OCI-LY7 (cell line): ENCODE data around the gene LYPD5. TPM values are rescaled to one million over a fixed set of nuclear protein-coding genes. Genes with fewer than 3 reads are reported as not detected.

Experiments
- BruUV-seq: library from RNA; stranded (reverse); fragments of 400-500 nt; replicated peaks from 2 replicates; lab custom pipeline; 2021; lab: Mats Ljungman, UMichigan
- CTCF ChIA-PET: fragments of 300-600 bp; sonication (Branson Sonifier 250); formaldehyde crosslinking; loops from one replicate; lab custom pipeline; 2022; ENCODE audit warnings: antibody characterized with exemption; ENCODE audit not compliant: unreplicated experiment; lab: Charles Lee
- POLR2A ChIA-PET: fragments of 300-600 bp; sonication (Branson Sonifier 250); formaldehyde crosslinking; loops from one replicate; lab custom pipeline; 2022; ENCODE audit warnings: antibody characterized with exemption; lab: Charles Lee
- DNase-seq: peaks from one replicate; pipeline ENCODE4 v3.0.0-alpha.2; 2015; ENCODE audit warnings: low spot score
- H2AFZ ChIP-seq: fragments of 200-600 bp; sonication (generic), shearing (Covaris generic); 2 replicates; pipeline ENCODE4 v1.6.1; 2014; ENCODE audit warnings: mild to moderate bottlenecking, antibody characterized with exemption, low read length, moderate library complexity
- H3K27ac ChIP-seq: fragments of 200-600 bp; sonication (generic); 2 replicates; pipeline ENCODE4 v1.5.1; 2014; ENCODE audit warnings: mixed run types, low read depth, mild to moderate bottlenecking, moderate library complexity, low read length, inconsistent platforms; ENCODE audit not compliant: poor library complexity, severe bottlenecking
- H3K36me3 ChIP-seq: fragments of 200-600 bp; sonication (generic); 2 replicates; pipeline ENCODE4 v1.6.1; 2014; ENCODE audit warnings: mild to moderate bottlenecking, antibody characterized with exemption, low read length, moderate library complexity, mixed read lengths; ENCODE audit not compliant: insufficient read depth
- H3K4me1 ChIP-seq: fragments of 200-600 bp; sonication (generic); 2 replicates; pipeline ENCODE4 v1.5.1; 2014; ENCODE audit warnings: mild to moderate bottlenecking, low read length; ENCODE audit not compliant: insufficient read depth, poor library complexity, severe bottlenecking
- H3K4me2 ChIP-seq: fragments of 200-600 bp; sonication (generic); 2 replicates; pipeline ENCODE4 v1.6.1; 2014; ENCODE audit warnings: mild to moderate bottlenecking, low read length
- H3K4me3 ChIP-seq: fragments of 200-600 bp; sonication (generic); 2 replicates; pipeline ENCODE4 v1.5.1; 2014; ENCODE audit warnings: mild to moderate bottlenecking, low read depth, low read length; ENCODE audit not compliant: poor library complexity, severe bottlenecking
- H3K79me2 ChIP-seq: fragments of 200-600 bp; sonication (generic); 2 replicates; pipeline ENCODE4 v1.6.1; 2016; ENCODE audit warnings: low read depth, mild to moderate bottlenecking, low read length, moderate library complexity, mixed read lengths; ENCODE audit not compliant: insufficient read depth
- H3K9me2 ChIP-seq: fragments of 200-600 bp; sonication (generic); 2 replicates; pipeline ENCODE4 v1.6.1; 2016; ENCODE audit warnings: mild to moderate bottlenecking, low read length, mixed read lengths; ENCODE audit not compliant: insufficient read depth
- H3K9me3 ChIP-seq: fragments of 200-600 bp; sonication (generic); 2 replicates; pipeline ENCODE4 v1.6.1; 2014; ENCODE audit warnings: mild to moderate bottlenecking, mixed run types, low read length, mixed read lengths
- H4K20me1 ChIP-seq: fragments of 200-600 bp; sonication (generic); 2 replicates; pipeline ENCODE4 v1.6.1; 2014; ENCODE audit warnings: mild to moderate bottlenecking, antibody characterized with exemption, low read length, moderate library complexity, mixed read lengths; ENCODE audit not compliant: insufficient read depth
- CTCF ChIP-seq: fragments of 200-600 bp; sonication (generic); conservative IDR thresholded peaks from 2 replicates; pipeline ENCODE4 v1.5.1; 2014; ENCODE audit warnings: mild to moderate bottlenecking, antibody characterized with exemption, low read length, moderate library complexity, mixed read lengths
- EZH2phosphoT487 ChIP-seq: fragments of 200-600 bp; sonication (generic); IDR thresholded peaks from 2 replicates; pipeline ENCODE4 v1.6.1; 2018; ENCODE audit warnings: low read depth, borderline replicate concordance, mild to moderate bottlenecking, mixed run types, antibody characterized with exemption, low read length, moderate library complexity, mixed read lengths
- intact Hi-C: fragments of 100-400 bp; cut with micrococcal nuclease; formaldehyde crosslinking; loops from one replicate; pipeline ENCODE4 v1.10.0; 2022; ENCODE audit not compliant: unreplicated experiment
- total RNA-seq, 2 experiments: library from RNA; depleted of rRNA in 1 of 2; stranded (reverse); fragments of >200 nt in 1 of 2; shearing (Covaris generic) in 1 of 2; gene quantifications; 2 replicates each; pipeline ENCODE4 v1.2.3, GENCODE V29; 2014 to 2022

LYPD5 gene
- total RNA-seq, 2 experiments from 2014 or later, result not detected

GRCh38 chr19:43814663-43815352 lies 12.6 kb upstream of the LYPD5 start:
- DNase-seq, result no peak
- no peaks in the 10 kb centered on the region for H3K79me2 ChIP-seq
- H3K4me3 ChIP-seq, result no peak overlapping the region
- POLR2A ChIA-PET, result no interaction called here
- no peak for TF ChIP-seq EZH2phosphoT487
- no peak for TF ChIP-seq CTCF
- CTCF ChIA-PET, result no interaction called here
- no peaks in the 10 kb centered on the region for H3K4me1 ChIP-seq
- no peak overlapping the region for H3K4me2 ChIP-seq
- BruUV-seq, result no TSS peak
- no peaks in the 10 kb centered on the region for H3K36me3 ChIP-seq
- H2AFZ ChIP-seq, result no peak overlapping the region
- H3K9me2 ChIP-seq, result no peaks in the 10 kb centered on the region
- intact Hi-C loops, result no loop called here
- no peaks in the 10 kb centered on the region for H4K20me1 ChIP-seq
- H3K9me3 ChIP-seq, result no peaks in the 10 kb centered on the region
- H3K27ac ChIP-seq, result no peak overlapping the region

GRCh38 chr19:43812688-43813087 lies 10.4 kb upstream of the LYPD5 start:
- intact Hi-C loops, result no loop called here
- H4K20me1 ChIP-seq, result no peaks in the 10 kb centered on the region
- no peak overlapping the region for H3K4me3 ChIP-seq
- no peaks in the 10 kb centered on the region for H3K9me3 ChIP-seq
- no peaks in the 10 kb centered on the region for H3K36me3 ChIP-seq
- no peaks in the 10 kb centered on the region for H3K9me2 ChIP-seq
- ChIA-PET POLR2A (no interaction called here), CTCF (no interaction called here)
- no peak overlapping the region for H3K27ac ChIP-seq
- no TSS peak for BruUV-seq
- no peak for TF ChIP-seq CTCF
- TF ChIP-seq EZH2phosphoT487, result no peak
- no peak overlapping the region for H2AFZ ChIP-seq
- no peak for DNase-seq
- H3K79me2 ChIP-seq, result no peaks in the 10 kb centered on the region
- peaks cover 3% of the 10 kb centered on the region for H3K4me1 ChIP-seq
- no peak overlapping the region for H3K4me2 ChIP-seq

DNA sequence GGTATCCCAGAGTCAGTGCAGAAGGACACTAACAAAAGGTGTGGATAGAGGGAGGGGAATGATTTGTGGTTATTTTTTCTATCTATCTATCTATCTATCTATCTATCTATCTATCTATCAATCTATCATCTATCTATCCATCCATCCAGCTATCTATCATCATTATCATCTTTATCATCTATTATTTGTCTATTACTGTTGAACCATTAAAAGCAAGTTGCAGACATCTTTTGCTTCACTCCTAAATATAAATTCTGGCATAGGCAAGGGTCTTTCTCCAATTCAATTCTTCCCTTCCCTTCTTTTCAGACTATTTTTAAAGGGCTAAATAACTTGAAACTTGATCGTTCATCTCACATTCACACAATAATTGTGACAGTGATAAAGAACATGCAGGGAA lies 10.0 kb upstream of the LYPD5 start:
- no peak for DNase-seq
- no peak overlapping the region for H3K27ac ChIP-seq
- BruUV-seq, result no TSS peak
- H3K9me2 ChIP-seq, result no peaks in the 10 kb centered on the region
- intact Hi-C loops, result no loop called here
- TF ChIP-seq EZH2phosphoT487, result no peak
- no peak for TF ChIP-seq CTCF
- ChIA-PET POLR2A (no interaction called here), CTCF (no interaction called here)
- H3K9me3 ChIP-seq, result no peaks in the 10 kb centered on the region
- no peak overlapping the region for H3K4me2 ChIP-seq
- no peak overlapping the region for H2AFZ ChIP-seq
- no peak overlapping the region for H3K4me3 ChIP-seq
- no peaks in the 10 kb centered on the region for H3K36me3 ChIP-seq
- peaks cover 4% of the 10 kb centered on the region for H3K4me1 ChIP-seq
- no peaks in the 10 kb centered on the region for H4K20me1 ChIP-seq
- no peaks in the 10 kb centered on the region for H3K79me2 ChIP-seq
